ENCODE results near the gene SNX9. TPM values are rescaled to one million over a fixed set of nuclear protein-coding genes. Genes with fewer than 3 reads are reported as not detected.

The SNX9 gene
- total and polyA plus RNA-seq, 2 of the 8 experiments (the other 6 are each of a cell fraction or from before 2014, with no cell fraction given) = 11.8 to 23.2 TPM

DNA sequence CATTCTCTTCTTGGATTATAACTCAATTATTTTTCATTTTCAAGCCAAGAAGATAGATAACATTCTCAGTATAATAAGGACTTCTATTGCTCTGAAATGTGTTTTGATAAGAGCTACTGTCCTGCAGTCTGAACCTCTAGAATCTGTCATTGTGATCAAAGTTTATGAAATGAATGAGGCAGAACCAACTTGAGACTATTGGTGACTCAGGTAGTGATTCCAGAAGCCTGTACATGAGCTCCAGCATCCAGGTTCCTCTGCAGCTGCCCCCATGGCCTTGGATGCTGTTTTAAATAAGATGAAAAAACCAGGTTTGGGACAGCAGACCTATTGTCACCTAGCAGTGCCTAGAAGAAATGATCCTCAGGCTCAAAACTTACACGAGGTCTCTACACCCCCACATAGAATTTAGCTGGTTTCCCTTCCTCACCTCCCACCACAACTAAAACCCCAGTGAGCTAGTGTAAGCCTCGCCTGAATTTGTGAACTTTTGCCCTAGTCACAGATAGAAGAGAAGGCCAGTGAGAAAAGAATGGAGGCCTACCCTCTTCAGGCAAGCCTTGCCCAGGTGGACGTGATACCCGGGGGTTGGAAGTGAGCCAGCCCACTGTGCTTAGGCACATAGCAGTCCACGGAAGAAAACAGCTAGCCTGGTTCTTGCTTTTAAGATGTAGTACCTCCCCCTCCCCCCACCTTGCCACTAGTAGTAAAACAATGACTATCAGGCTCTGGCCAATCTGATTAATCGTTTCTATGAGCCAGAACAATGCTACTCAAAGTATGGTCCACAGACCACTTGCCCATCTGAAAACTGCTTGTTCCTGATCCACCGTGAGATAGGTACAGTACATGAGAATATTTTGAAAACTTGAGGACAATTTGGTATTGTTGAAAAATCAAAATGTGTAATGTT lies 85.6 kb downstream of the SNX9 start:
- no peaks in the 10 kb centered on the region for H3K79me2 ChIP-seq (ENCODE audit: control insufficient read depth in 1 of 2, insufficient read depth in 2 of 2, low read length in 2 of 2)
- ChIA-PET POLR2A (ENCODE audit: partially characterized antibody) (interaction anchor here (1.8 kb wide), 1 partner anchor 11 kb away, joined by 4 read pairs; no protein-coding TSS in a partner anchor), CTCF (ENCODE audit: partially characterized antibody) (interaction anchor here (0.7 to 1.8 kb wide), 6 partner anchors 9 to 145 kb away, joined by 3 to 5 read pairs (median 4); no protein-coding TSS in a partner anchor)
- no peak overlapping the region for H2BK120ac ChIP-seq (replicated peaks; ENCODE audit: low read depth, low read length)
- 83% methylated on average over 7 of the region's 7 CpGs; no CpG with 5 or more reads in 1 of the 2 experiments for WGBS, 2 experiments (ENCODE audit: extremely low coverage in 1 of 2, insufficient coverage in 1 of 2, insufficient read length in 1 of 2, insufficient replicate concordance in 2 of 2, low coverage in 1 of 2, low lambda C conversion rate in 2 of 2, missing lambda C conversion rate in 1 of 2)
- H3K23ac ChIP-seq (ENCODE audit: insufficient read length) = no peak overlapping the region
- H3K14ac ChIP-seq (ENCODE audit: insufficient read length) = no peak overlapping the region
- no peaks in the 10 kb centered on the region for H3K27me3 ChIP-seq (replicated peaks in 1 of 4; ENCODE audit: control insufficient read depth in 3 of 4, extremely low read depth in 1 of 4, insufficient read depth in 3 of 4, low read length in 3 of 4)
- H2BK20ac ChIP-seq (ENCODE audit: low read length) = no peak overlapping the region
- no peak overlapping the region for H2AFZ ChIP-seq (ENCODE audit: low read length)
- H2BK15ac ChIP-seq (ENCODE audit: low read length) = no peak overlapping the region
- H3K36me3 ChIP-seq (ENCODE audit: control insufficient read depth in 2 of 4, insufficient read depth in 4 of 4, low read length in 3 of 4) = peaks cover 0 to 27% (median 8%) of the 10 kb centered on the region in 4 experiments; a peak in 5 of 8 replicates
- no peaks in the 10 kb centered on the region; the same call in 1 of the 2 replicates for H3K23me2 ChIP-seq (ENCODE audit: low read depth, low read length)
- no peak for FAIRE-seq
- H2AK5ac ChIP-seq (ENCODE audit: low read depth, low read length) = no peak overlapping the region
- H4K5ac ChIP-seq (ENCODE audit: insufficient read length, low read depth, low read length) = no peak overlapping the region
- no peak for DNase-seq (ENCODE audit: low read depth in 1 of 2, low spot score in 2 of 2)
- H3K27ac ChIP-seq (ENCODE audit: low read depth, low read length) = no peak overlapping the region
- H3K9me3 ChIP-seq (ENCODE audit: insufficient read depth in 2 of 2, low read depth in 1 of 2, low read length in 1 of 2) = no peaks in the 10 kb centered on the region
- H2BK12ac ChIP-seq (ENCODE audit: low read depth, low read length) = no peak overlapping the region
- no peaks in the 10 kb centered on the region for H3K79me1 ChIP-seq (ENCODE audit: low read depth, low read length)
- H3K9ac ChIP-seq (replicated peaks in 1 of 4; ENCODE audit: extremely low read depth in 1 of 4, low read depth in 3 of 4, low read length in 3 of 4) = no peak overlapping the region
- H3K4me1 ChIP-seq (replicated peaks in 1 of 4; ENCODE audit: control insufficient read depth in 3 of 4, insufficient read depth in 4 of 4, low read length in 3 of 4) = peaks cover 2 to 23% (median 11%) of the 10 kb centered on the region in 4 experiments; a peak in 6 of 7 replicates
- H3K56ac ChIP-seq (replicated peaks; ENCODE audit: insufficient read length, low read depth, low read length) = no peak overlapping the region
- peaks cover 0 to 2% of the 10 kb centered on the region in 2 experiments for H4K20me1 ChIP-seq (replicated peaks in 1 of 2; ENCODE audit: control insufficient read depth in 1 of 2, insufficient read depth in 2 of 2, low read length in 2 of 2)
- no peak overlapping the region for H4K8ac ChIP-seq (ENCODE audit: extremely low read depth, insufficient read depth, low read length)
- no peak overlapping the region for H3K18ac ChIP-seq (ENCODE audit: extremely low read depth, low read length)
- no peak overlapping the region for H4K91ac ChIP-seq (replicated peaks; ENCODE audit: insufficient read length, low read length)
- H2BK5ac ChIP-seq (ENCODE audit: low read depth, low read length) = no peak overlapping the region
- no peak overlapping the region for H3K4ac ChIP-seq (replicated peaks; ENCODE audit: insufficient read length, low read depth, low read length)
- H3K4me2 ChIP-seq (ENCODE audit: insufficient read depth in 1 of 2, low read depth in 2 of 2, low read length in 2 of 2) = no peak overlapping the region
- no peak overlapping the region for H3K4me3 ChIP-seq (ENCODE audit: extremely low read depth in 1 of 4, insufficient read depth in 2 of 4, low read depth in 3 of 4, low read length in 4 of 4)
- TF ChIP-seq, protein P1, sequence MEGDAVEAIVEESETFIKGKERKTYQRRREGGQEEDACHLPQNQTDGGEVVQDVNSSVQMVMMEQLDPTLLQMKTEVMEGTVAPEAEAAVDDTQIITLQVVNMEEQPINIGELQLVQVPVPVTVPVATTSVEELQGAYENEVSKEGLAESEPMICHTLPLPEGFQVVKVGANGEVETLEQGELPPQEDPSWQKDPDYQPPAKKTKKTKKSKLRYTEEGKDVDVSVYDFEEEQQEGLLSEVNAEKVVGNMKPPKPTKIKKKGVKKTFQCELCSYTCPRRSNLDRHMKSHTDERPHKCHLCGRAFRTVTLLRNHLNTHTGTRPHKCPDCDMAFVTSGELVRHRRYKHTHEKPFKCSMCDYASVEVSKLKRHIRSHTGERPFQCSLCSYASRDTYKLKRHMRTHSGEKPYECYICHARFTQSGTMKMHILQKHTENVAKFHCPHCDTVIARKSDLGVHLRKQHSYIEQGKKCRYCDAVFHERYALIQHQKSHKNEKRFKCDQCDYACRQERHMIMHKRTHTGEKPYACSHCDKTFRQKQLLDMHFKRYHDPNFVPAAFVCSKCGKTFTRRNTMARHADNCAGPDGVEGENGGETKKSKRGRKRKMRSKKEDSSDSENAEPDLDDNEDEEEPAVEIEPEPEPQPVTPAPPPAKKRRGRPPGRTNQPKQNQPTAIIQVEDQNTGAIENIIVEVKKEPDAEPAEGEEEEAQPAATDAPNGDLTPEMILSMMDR (IDR thresholded peaks at IDR 0.05; ENCODE audit: control extremely low read depth in 1 of 3, insufficient read depth in 1 of 3, low read depth in 1 of 3, low read length in 3 of 3) = no peak
- TF ChIP-seq GTF2F1 (IDR thresholded peaks at IDR 0.05; ENCODE audit: borderline replicate concordance, low read depth, low read length) (no peak), CBX8 (IDR thresholded peaks at IDR 0.05; ENCODE audit: borderline replicate concordance, low read depth, low read length) (no peak)

Data from H1 (cell line).